GM19025 (cell line): Measurements from ENCODE around the gene DCAF17.
A peak's percentile ranks its signal among the peaks of the same experiment; 100 is the strongest.

ENCODE experiments used
- ATAC-seq: cut with Tn5 transposase; IDR thresholded peaks from one replicate; pipeline ENCODE4 v1.9.1; 2021; ENCODE audit warnings: mild to moderate bottlenecking, low read depth, moderate library complexity; ENCODE audit not compliant: unreplicated experiment

DCAF17 gene

GRCh38 chr2:171434013-171434989 is at the start of gene DCAF17:
Gene DCAF17 (plus strand): TSS chr2:171434226. CDS start chr2:171434578, 352 bp downstream.
- peak; percentile 92 for ATAC-seq

- no peak for ATAC-seq
Observed at GRCh38 chr2:171386627-171387026, 47.4 kb upstream of the DCAF17 start.

- ATAC-seq: no peak
Observed at GRCh38 chr2:171387052-171387451, 47.0 kb upstream of the DCAF17 start.

- ATAC-seq: no peak
Observed at GRCh38 chr2:171389325-171389724, 44.7 kb upstream of the DCAF17 start.

GRCh38 chr2:171389780-171390179 is 44.2 kb upstream of the DCAF17 start:
- ATAC-seq: no peak

GRCh38 chr2:171390941-171391516 is 43.0 kb upstream of the DCAF17 start:
- ATAC-seq: no peak

GRCh38 chr2:171391532-171391931 is 42.5 kb upstream of the DCAF17 start:
- no peak for ATAC-seq

- no peak for ATAC-seq
Observed at GRCh38 chr2:171393487-171393886, 40.5 kb upstream of the DCAF17 start.

GRCh38 chr2:171394164-171394740 is 39.8 kb upstream of the DCAF17 start:
- ATAC-seq: no peak

- ATAC-seq: no peak
Observed at GRCh38 chr2:171399292-171399691, 34.7 kb upstream of the DCAF17 start.

- ATAC-seq: no peak
Observed at GRCh38 chr2:171400395-171400794, 33.6 kb upstream of the DCAF17 start.

GRCh38 chr2:171401947-171402346 is 32.1 kb upstream of the DCAF17 start:
- no peak for ATAC-seq

- no peak for ATAC-seq
Observed at GRCh38 chr2:171402906-171403580, 31.0 kb upstream of the DCAF17 start.

GRCh38 chr2:171404261-171404660 is 29.8 kb upstream of the DCAF17 start:
- ATAC-seq: no peak

- ATAC-seq: no peak
Observed at GRCh38 chr2:171404719-171405118, 29.3 kb upstream of the DCAF17 start.

- ATAC-seq: no peak
Observed at GRCh38 chr2:171405546-171405945, 28.5 kb upstream of the DCAF17 start.

- ATAC-seq: peak; percentile 49
Observed at GRCh38 chr2:171406044-171406443, 28.0 kb upstream of the DCAF17 start.

- ATAC-seq: no peak
Observed at GRCh38 chr2:171407030-171407675, 26.9 kb upstream of the DCAF17 start.

- ATAC-seq: no peak
Observed at GRCh38 chr2:171407676-171408044, 26.4 kb upstream of the DCAF17 start.

GRCh38 chr2:171409436-171409971 is 24.5 kb upstream of the DCAF17 start:
- no peak for ATAC-seq
